H1 (cell line): ENCODE results near the gene OST4. TPM values are rescaled to one million over a fixed set of nuclear protein-coding genes. Genes with fewer than 3 reads are reported as not detected.

ENCODE experiments used
- BCL11A ChIP-seq, 2 experiments: IDR thresholded peaks; one replicate each; pipeline ENCODE4 v1.6.1; 2011; ENCODE audit warnings: low read depth in 2 of 2, low read length in 2 of 2, mild to moderate bottlenecking in 2 of 2
- PHF8 ChIP-seq: fragments of 200-600 bp; sonication (generic); conservative IDR thresholded peaks from 2 replicates; pipeline ENCODE4 v1.7.1; 2012; ENCODE audit warnings: low read depth, mild to moderate bottlenecking, inconsistent platforms, low read length, moderate library complexity
- RFX5 ChIP-seq: IDR thresholded peaks from 2 replicates; pipeline ENCODE4 v1.6.1; 2011; ENCODE audit warnings: low read depth, low read length, improper control_type of control experiment, borderline replicate concordance
- YY1 ChIP-seq: IDR thresholded peaks from 2 replicates; pipeline ENCODE4 v1.6.1; 2011; ENCODE audit warnings: low read depth, mild to moderate bottlenecking, low read length
- polyA plus RNA-seq, 7 experiments: library from polyadenylated mRNA; depleted of rRNA in 3 of 7; stranded (reverse) in 5 of 7; unstranded in 2 of 7; fragments of >200 nt in 5 of 7; fragments of 200-250 nt in 2 of 7; gene quantifications; 1 replicate in 5 of 7; 2 replicates in 1 of 7; 4 replicates in 1 of 7; pipeline versions ENCODE4 v1.2.1 to v1.2.3, GENCODE V29; 2011 to 2013; ENCODE audit warnings: missing spikeins in 2 of 7, mixed read lengths in 2 of 7
- total RNA-seq: library from RNA; stranded (reverse); fragmentation: NEBNext Ultra II Directional; extraction: Animal tissue kit (Norgen Biotek cat#: 25700); gene quantifications from 2 replicates; pipeline ENCODE4 v1.2.1, GENCODE V29; 2021

OST4 gene
- total and polyA plus RNA-seq, 2 of the 8 experiments (the other 6 are each of a cell fraction or from before 2014, with no cell fraction given): 225 to 865 TPM

DNA sequence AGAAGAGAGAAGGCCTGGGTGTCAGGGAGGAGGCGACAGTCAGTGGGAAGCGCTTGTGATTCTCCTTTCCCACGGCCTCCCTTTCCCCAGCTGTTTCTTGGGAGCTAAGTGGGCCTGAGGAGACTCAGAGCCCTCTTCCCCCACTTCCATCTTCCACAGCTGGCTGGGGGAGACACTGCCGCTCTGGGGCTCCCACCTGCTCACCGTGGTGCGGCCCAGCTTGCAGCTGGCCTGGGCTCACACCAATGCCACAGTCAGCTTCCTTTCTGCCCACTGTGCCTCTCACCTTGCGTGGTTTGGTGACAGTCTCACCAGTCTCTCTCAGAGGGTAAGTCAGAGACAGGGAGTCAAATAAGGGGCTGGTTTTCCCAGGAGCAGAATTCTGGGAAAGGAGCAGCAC, 31.6 kb downstream of the OST4 start (continued):
- TF ChIP-seq YY1: no peak
- no peak for TF ChIP-seq PHF8
- TF ChIP-seq RFX5: no peak
- no peak for TF ChIP-seq BCL11A (IDR thresholded peaks at IDR 0.05; ENCODE audit: low read depth in 2 of 2, low read length in 2 of 2)
- TF ChIP-seq, all 59 proteins: peak for 0
